Lower leg skin (tissue), 4 donors: ENCODE data around the gene ADAMTS14. TPM values are rescaled to one million over a fixed set of nuclear protein-coding genes. Genes with fewer than 3 reads are reported as not detected.

ENCODE experiments used
- DNase-seq, 2 donors: peaks; one replicate each; pipeline ENCODE4 v3.0.0-alpha.2; 2019; ENCODE audit warnings: low spot score in 2 of 2
- H3K4me3 ChIP-seq: fragments of 200-600 bp; sonication (generic); 2 replicates; pipeline ENCODE4 v1.5.1; 2017; ENCODE audit warnings: mild to moderate bottlenecking, low read depth; ENCODE audit not compliant: poor library complexity, severe bottlenecking
- POLR2A ChIP-seq, 2 donors: fragments of 450-650 bp; IDR thresholded peaks; one replicate each; pipeline ENCODE4 v1.6.1; 2016 to 2017; ENCODE audit warnings: antibody characterized with exemption in 2 of 2, mild to moderate bottlenecking in 1 of 2, moderate library complexity in 1 of 2
- WGBS, 2 donors: methylation state at CpG; one replicate each; pipeline ENCODE4 v1.1.5; 2018; 5-methylcytosine and 5-hydroxymethylcytosine counted together
- intact Hi-C: fragments of 100-400 bp; cut with DNase I; formaldehyde crosslinking; loops from one replicate; pipeline ENCODE4 v1.15.0; 2023; ENCODE audit warnings: low total_unique reads
- total RNA-seq, 4 donors: library from RNA; depleted of rRNA; stranded (reverse); fragments of >200 nt; gene quantifications; one replicate each; pipeline ENCODE4 v1.1.0, GENCODE V29; 2016
- TF ChIP-seq, protein P1 (sequence below), 3 donors: fragments of 450-650 bp; IDR thresholded peaks; one replicate each; pipeline ENCODE4 v1.5.1; 2016; ENCODE audit warnings: antibody characterized with exemption in 3 of 3, mild to moderate bottlenecking in 3 of 3, moderate library complexity in 2 of 3

The ADAMTS14 gene
- total RNA-seq, 4 donors from 2014 or later = 0.22 to 1.0 (median 0.34) TPM; not detected in 1

DNA sequence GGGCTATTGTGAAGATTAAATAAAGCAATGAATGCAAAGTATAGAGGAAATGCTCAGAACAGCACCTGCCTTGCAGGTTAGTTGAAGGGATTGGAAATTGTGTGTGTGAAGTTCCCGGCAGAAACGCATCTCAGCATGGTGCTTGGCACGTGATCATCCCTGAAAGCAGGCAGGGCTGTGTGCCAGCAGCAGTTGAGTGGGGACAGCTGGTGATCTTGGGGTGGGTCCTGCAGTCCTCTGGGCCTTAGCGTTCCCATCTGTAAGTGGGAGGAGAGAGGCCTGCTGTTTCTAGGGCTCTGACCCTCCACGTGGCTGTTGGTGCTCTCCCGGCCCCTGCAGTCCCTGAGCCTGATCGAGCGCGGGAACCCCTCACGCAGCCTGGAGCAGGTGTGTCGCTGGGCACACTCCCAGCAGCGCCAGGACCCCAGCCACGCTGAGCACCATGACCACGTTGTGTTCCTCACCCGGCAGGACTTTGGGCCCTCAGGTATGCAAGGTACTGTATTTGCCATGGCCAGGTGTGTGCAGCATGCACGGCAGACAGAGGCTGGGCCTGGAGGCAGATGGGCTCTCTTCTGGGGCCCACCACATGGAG is 57.6 kb downstream of the ADAMTS14 start:
- 63 to 72% methylated on average over 10 to 16 of the region's 16 CpGs for WGBS, 2 donors
- intact Hi-C loops = no loop called here
- no peak overlapping the region for H3K4me3 ChIP-seq
- no peak for DNase-seq
- TF ChIP-seq, protein P1, sequence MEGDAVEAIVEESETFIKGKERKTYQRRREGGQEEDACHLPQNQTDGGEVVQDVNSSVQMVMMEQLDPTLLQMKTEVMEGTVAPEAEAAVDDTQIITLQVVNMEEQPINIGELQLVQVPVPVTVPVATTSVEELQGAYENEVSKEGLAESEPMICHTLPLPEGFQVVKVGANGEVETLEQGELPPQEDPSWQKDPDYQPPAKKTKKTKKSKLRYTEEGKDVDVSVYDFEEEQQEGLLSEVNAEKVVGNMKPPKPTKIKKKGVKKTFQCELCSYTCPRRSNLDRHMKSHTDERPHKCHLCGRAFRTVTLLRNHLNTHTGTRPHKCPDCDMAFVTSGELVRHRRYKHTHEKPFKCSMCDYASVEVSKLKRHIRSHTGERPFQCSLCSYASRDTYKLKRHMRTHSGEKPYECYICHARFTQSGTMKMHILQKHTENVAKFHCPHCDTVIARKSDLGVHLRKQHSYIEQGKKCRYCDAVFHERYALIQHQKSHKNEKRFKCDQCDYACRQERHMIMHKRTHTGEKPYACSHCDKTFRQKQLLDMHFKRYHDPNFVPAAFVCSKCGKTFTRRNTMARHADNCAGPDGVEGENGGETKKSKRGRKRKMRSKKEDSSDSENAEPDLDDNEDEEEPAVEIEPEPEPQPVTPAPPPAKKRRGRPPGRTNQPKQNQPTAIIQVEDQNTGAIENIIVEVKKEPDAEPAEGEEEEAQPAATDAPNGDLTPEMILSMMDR (IDR thresholded peaks at IDR 0.05) = no peak
- TF ChIP-seq POLR2A (IDR thresholded peaks at IDR 0.05) = no peak

DNA sequence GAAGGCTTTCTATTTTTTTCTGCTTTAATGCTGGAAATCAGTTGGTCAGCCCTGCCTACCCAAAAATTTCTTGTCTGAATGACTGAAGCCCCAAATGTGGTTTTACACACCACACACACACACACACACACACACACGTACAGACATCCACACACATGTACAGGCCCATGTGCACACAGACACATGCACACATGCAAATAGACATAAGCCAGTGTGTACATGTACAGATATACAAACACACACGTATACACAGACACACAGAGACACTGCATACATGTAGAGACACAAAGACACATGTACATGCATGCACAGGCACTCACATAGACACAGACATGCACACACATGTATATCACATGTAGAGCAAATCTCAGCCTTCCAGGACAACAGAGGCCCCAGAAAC is 58.6 kb downstream of the ADAMTS14 start:
- 77 to 83% methylated on average over 2 of the region's 2 CpGs for WGBS, 2 donors
- TF ChIP-seq, protein P1 (IDR thresholded peaks at IDR 0.05) = no peak
- TF ChIP-seq POLR2A (IDR thresholded peaks at IDR 0.05) = no peak
- intact Hi-C loops = no loop called here
- H3K4me3 ChIP-seq = no peak overlapping the region
- DNase-seq = no peak

DNA sequence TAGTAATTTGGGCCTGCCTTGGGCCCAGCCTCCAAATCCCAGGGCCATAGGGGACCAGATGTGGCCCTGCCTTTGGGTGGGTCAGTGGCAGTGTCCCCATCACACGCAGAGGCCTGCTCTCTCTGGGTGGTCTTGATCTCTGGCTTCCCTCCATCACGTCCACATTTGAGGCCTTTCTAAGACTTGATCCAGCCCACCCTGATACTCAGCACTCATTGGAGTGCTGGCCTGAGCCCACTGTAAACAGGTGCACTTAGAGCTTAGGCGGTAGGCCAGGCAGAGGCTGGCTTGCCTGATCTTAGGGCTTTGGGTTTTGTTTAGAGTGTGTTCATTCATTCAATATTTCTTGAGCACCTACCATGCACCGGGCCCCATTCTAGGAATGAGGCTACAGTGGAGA is 60.3 kb downstream of the ADAMTS14 start:
- no peak for DNase-seq
- 93 to 100% methylated on average over 4 of the region's 4 CpGs for WGBS, 2 donors
- TF ChIP-seq, protein P1 (IDR thresholded peaks at IDR 0.05) = no peak
- no peak for TF ChIP-seq POLR2A (IDR thresholded peaks at IDR 0.05)
- intact Hi-C loops = no loop called here
- H3K4me3 ChIP-seq = no peak overlapping the region

DNA sequence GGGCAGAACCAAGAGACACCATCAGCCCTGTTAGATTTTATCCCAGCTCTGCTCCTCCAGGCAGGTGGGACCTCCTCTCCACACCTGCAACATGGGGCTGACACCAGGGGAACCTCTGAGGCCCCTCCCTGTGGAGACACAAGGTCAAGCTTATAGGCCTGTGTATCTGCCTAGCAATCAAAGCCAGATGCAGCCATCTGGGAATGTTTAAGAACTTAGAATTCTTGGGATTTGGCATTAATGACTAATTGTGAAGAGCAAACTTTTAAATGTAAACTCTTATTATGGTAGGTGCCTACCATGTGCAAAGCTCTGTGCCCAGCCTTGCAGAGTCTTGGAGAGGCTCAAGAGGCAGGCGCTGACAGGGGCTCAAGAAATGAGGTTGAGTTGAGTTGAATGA is 60.7 kb downstream of the ADAMTS14 start:
- intact Hi-C loops = no loop called here
- no peak overlapping the region for H3K4me3 ChIP-seq
- TF ChIP-seq, protein P1 (IDR thresholded peaks at IDR 0.05) = no peak
- TF ChIP-seq POLR2A (IDR thresholded peaks at IDR 0.05) = no peak
- no peak for DNase-seq
- WGBS, 2 donors = 93 to 100% methylated on average over 1 of the region's 1 CpG

DNA sequence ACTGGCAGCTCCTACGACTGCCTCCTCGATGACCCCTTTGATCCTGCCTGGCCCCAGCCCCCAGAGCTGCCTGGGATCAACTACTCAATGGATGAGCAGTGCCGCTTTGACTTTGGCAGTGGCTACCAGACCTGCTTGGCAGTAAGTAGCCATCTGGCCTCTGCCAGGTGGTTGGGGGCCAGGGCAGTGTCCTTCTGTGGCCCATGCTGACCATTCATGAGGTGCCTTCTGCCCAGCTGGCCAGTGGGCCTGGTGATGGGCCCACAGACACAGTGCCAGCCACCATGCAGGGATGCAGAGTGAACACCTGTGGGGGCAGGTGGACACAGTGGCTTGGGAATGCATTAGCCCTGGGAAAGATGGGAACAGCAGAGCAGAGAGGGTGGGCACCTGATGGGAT is 62.9 kb downstream of the ADAMTS14 start:
- TF ChIP-seq POLR2A (IDR thresholded peaks at IDR 0.05) = no peak
- TF ChIP-seq, protein P1 (IDR thresholded peaks at IDR 0.05) = no peak
- intact Hi-C loops = no loop called here
- no peak for DNase-seq
- WGBS, 2 donors = 86 to 95% methylated on average over 3 of the region's 3 CpGs
- no peak overlapping the region for H3K4me3 ChIP-seq

DNA sequence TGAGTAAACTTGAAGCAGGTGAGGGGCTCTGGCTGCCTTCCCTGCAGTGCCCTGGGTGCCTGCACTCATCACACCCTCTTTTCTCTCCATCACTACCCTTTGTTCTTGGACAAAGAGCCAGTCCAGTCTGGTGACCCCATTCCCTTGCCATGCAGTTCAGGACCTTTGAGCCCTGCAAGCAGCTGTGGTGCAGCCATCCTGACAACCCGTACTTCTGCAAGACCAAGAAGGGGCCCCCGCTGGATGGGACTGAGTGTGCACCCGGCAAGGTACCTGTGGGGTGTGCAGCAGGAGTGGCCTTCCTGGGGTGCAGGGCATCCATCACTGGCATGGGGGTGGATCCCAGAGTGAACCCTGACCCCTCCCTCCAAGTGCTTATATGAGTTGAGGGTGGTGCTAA is 64.2 kb downstream of the ADAMTS14 start:
- no peak overlapping the region for H3K4me3 ChIP-seq
- no peak for DNase-seq
- TF ChIP-seq, protein P1 (IDR thresholded peaks at IDR 0.05) = no peak
- TF ChIP-seq POLR2A (IDR thresholded peaks at IDR 0.05) = no peak
- intact Hi-C loops = no loop called here
- 88 to 94% methylated on average over 1 to 3 of the region's 3 CpGs for WGBS, 2 donors
